IMR-90 (cell line): ENCODE data around the gene YIPF3. TPM values are rescaled to one million over a fixed set of nuclear protein-coding genes. Genes with fewer than 3 reads are reported as not detected.
A peak's percentile ranks its signal among the peaks of the same experiment; 100 is the strongest.

Experiments
- ATAC-seq: fragments of 200-7000 bp; cut with Tn5 transposase; 2 replicates; pipeline ENCODE4 v1.9.1; 2020; ENCODE audit warnings: low read depth, mild to moderate bottlenecking, moderate library complexity
- BruUV-seq: library from RNA; stranded (reverse); fragments of 400-500 nt; replicated peaks from 2 replicates; lab custom pipeline; 2021; lab: Mats Ljungman, UMichigan
- CTCF ChIA-PET: fragments of 300-600 bp; formaldehyde crosslinking; extraction: SDS; loops from one replicate; lab custom pipeline; 2021; ENCODE audit warnings: antibody characterized with exemption; lab: Yijun Ruan, JAX
- POLR2A ChIA-PET: fragments of 300-600 bp; sonication (Branson Sonifier 250); formaldehyde crosslinking; loops from one replicate; lab custom pipeline; 2022; ENCODE audit warnings: antibody characterized with exemption; ENCODE audit not compliant: unreplicated experiment; lab: Charles Lee
- DNase-seq: peaks from one replicate; pipeline ENCODE4 v3.0.0; 2013
- H2AFZ ChIP-seq: replicated peaks from 2 replicates; pipeline ENCODE3; 2013; ENCODE audit warnings: low read length, mild to moderate bottlenecking; ENCODE audit not compliant: poor library complexity
- H2AK5ac ChIP-seq: 2 replicates; pipeline ENCODE4 v1.6.1; 2013; ENCODE audit warnings: low read depth, low read length, inconsistent platforms
- H2AK9ac ChIP-seq: replicated peaks from 2 replicates; pipeline ENCODE3; 2013; ENCODE audit warnings: mild to moderate bottlenecking, low read depth, low read length, moderate library complexity; ENCODE audit not compliant: poor library complexity
- H2BK120ac ChIP-seq: 2 replicates; pipeline ENCODE4 v1.6.1; 2013; ENCODE audit warnings: low read depth, low read length, inconsistent platforms
- H2BK15ac ChIP-seq: 3 replicates; pipeline ENCODE4 v1.6.1; 2013; ENCODE audit warnings: low read depth, low read length, inconsistent platforms
- H2BK20ac ChIP-seq: 2 replicates; pipeline ENCODE4 v1.6.1; 2013; ENCODE audit warnings: low read depth, mild to moderate bottlenecking, inconsistent platforms, low read length, moderate library complexity
- H2BK5ac ChIP-seq: 2 replicates; pipeline ENCODE4 v1.6.1; 2013; ENCODE audit warnings: mild to moderate bottlenecking, low read depth, low read length, inconsistent platforms; ENCODE audit not compliant: poor library complexity, severe bottlenecking
- H3K14ac ChIP-seq: replicated peaks from 2 replicates; pipeline ENCODE4 v1.6.1; 2013; ENCODE audit warnings: low read depth, low read length, inconsistent platforms
- H3K18ac ChIP-seq: 2 replicates; pipeline ENCODE4 v1.6.1; 2013; ENCODE audit warnings: low read depth, low read length, control low read depth
- H3K23ac ChIP-seq: 2 replicates; pipeline ENCODE4 v1.6.1; 2013; ENCODE audit warnings: low read depth, low read length, inconsistent platforms
- H3K27ac ChIP-seq: 2 replicates; pipeline ENCODE4 v1.5.1; 2013; ENCODE audit warnings: mild to moderate bottlenecking, control low read depth, low read length; ENCODE audit not compliant: insufficient read depth
- H3K27me3 ChIP-seq: 2 replicates; pipeline ENCODE4 v1.6.1; 2013; ENCODE audit warnings: low read length; ENCODE audit not compliant: control insufficient read depth, insufficient read depth
- H3K36me3 ChIP-seq: 2 replicates; pipeline ENCODE4 v1.6.1; 2013; ENCODE audit warnings: low read length, mixed read lengths; ENCODE audit not compliant: control insufficient read depth, insufficient read depth
- H3K4ac ChIP-seq: 2 replicates; pipeline ENCODE4 v1.6.1; 2013; ENCODE audit warnings: low read depth, low read length, inconsistent platforms
- H3K4me1 ChIP-seq: 2 replicates; pipeline ENCODE4 v1.6.1; 2013; ENCODE audit warnings: low read length, mixed read lengths; ENCODE audit not compliant: control insufficient read depth, insufficient read depth
- H3K4me2 ChIP-seq: 2 replicates; pipeline ENCODE4 v1.6.1; 2013; ENCODE audit warnings: low read depth, mild to moderate bottlenecking, control low read depth, low read length, moderate library complexity
- H3K4me3 ChIP-seq: 2 replicates; pipeline ENCODE4 v1.5.1; 2013; ENCODE audit warnings: low read depth, mild to moderate bottlenecking, control low read depth, low read length, moderate library complexity; ENCODE audit not compliant: insufficient read depth
- H3K56ac ChIP-seq: 2 replicates; pipeline ENCODE4 v1.6.1; 2013; ENCODE audit warnings: low read length, inconsistent platforms; ENCODE audit not compliant: insufficient read depth; ENCODE audit errors: extremely low read depth
- H3K79me1 ChIP-seq, 2 experiments: 2 replicates each; pipeline ENCODE4 v1.6.1; 2013; ENCODE audit warnings: low read length in 2 of 2, inconsistent platforms in 1 of 2, low read depth in 1 of 2
- H3K9ac ChIP-seq: 2 replicates; pipeline ENCODE4 v1.6.1; 2013; ENCODE audit warnings: low read depth, low read length, control low read depth
- H3K9me1 ChIP-seq: 2 replicates; pipeline ENCODE4 v1.6.1; 2013; ENCODE audit warnings: low read length, inconsistent platforms; ENCODE audit not compliant: insufficient read depth
- H3K9me3 ChIP-seq: 2 replicates; pipeline ENCODE4 v1.6.1; 2013; ENCODE audit warnings: low read length; ENCODE audit not compliant: control insufficient read depth, insufficient read depth
- H4K20me1 ChIP-seq: 2 replicates; pipeline ENCODE4 v1.6.1; 2013; ENCODE audit warnings: low read length, inconsistent platforms; ENCODE audit not compliant: insufficient read depth
- H4K5ac ChIP-seq: 2 replicates; pipeline ENCODE4 v1.6.1; 2013; ENCODE audit warnings: mild to moderate bottlenecking, low read depth, low read length, control low read depth
- H4K8ac ChIP-seq, 2 experiments: 2 replicates each; pipeline ENCODE4 v1.6.1; 2013; ENCODE audit warnings: low read depth in 2 of 2, low read length in 2 of 2, control low read depth in 1 of 2, inconsistent platforms in 1 of 2
- H4K91ac ChIP-seq: 2 replicates; pipeline ENCODE4 v1.6.1; 2013; ENCODE audit warnings: low read depth, low read length, inconsistent platforms; ENCODE audit not compliant: insufficient read depth
- BHLHE40 ChIP-seq: fragments of 150-350 bp; IDR thresholded peaks from 2 replicates; pipeline ENCODE4 v1.6.1; 2016; ENCODE audit warnings: mild to moderate bottlenecking, low read depth, low read length
- MAZ ChIP-seq: IDR thresholded peaks from 2 replicates; pipeline ENCODE4 v1.6.1; 2012; ENCODE audit warnings: low read depth, mild to moderate bottlenecking, low read length, improper control_type of control experiment, moderate library complexity, borderline replicate concordance
- NFE2L2 ChIP-seq: fragments of 150-350 bp; IDR thresholded peaks from 2 replicates; pipeline ENCODE4 v1.6.1; 2016; ENCODE audit warnings: low read depth, mild to moderate bottlenecking, low read length
- POLR2A ChIP-seq: IDR thresholded peaks from 2 replicates; pipeline ENCODE4 v1.6.1; 2012; ENCODE audit warnings: mild to moderate bottlenecking, low read depth, low read length
- RCOR1 ChIP-seq: IDR thresholded peaks from 2 replicates; pipeline ENCODE4 v1.6.1; 2012; ENCODE audit warnings: mild to moderate bottlenecking, low read length, improper control_type of control experiment; ENCODE audit not compliant: insufficient replicate concordance
- USF2 ChIP-seq: fragments of 150-350 bp; IDR thresholded peaks from 2 replicates; pipeline ENCODE4 v1.6.1; 2017; ENCODE audit warnings: mild to moderate bottlenecking, antibody characterized with exemption, low read length, low read depth
- WGBS, 2 experiments: methylation state at CpG; one replicate each; pipeline versions ENCODE4 v1.1.5 to v1.1.7; 2013; ENCODE audit warnings: missing lambda C conversion rate in 2 of 2; ENCODE audit not compliant: insufficient read length in 1 of 2; ENCODE audit errors: extremely low coverage in 2 of 2; 5-methylcytosine and 5-hydroxymethylcytosine counted together
- dilution Hi-C: fragments of 300-500 bp; cut with HindIII; formaldehyde crosslinking; loops from one replicate; pipeline ENCODE4 v1.14.3; 2018; ENCODE audit warnings: low sequenced_read_pairs; ENCODE audit not compliant: unreplicated experiment
- in situ Hi-C: fragments of 300-500 bp; cut with MboI; formaldehyde crosslinking; loops from 3 replicates; pipeline ENCODE4 v1.14.3; 2019; ENCODE audit warnings: low sequenced_read_pairs, inconsistent platforms, mixed read lengths
- intact Hi-C: fragments of 100-400 bp; cut with micrococcal nuclease; formaldehyde crosslinking; loops from 2 replicates; pipeline ENCODE4 v1.10.0; 2022
- polyA plus RNA-seq, 3 experiments: library from polyadenylated mRNA; depleted of rRNA; stranded (reverse); fragments of >200 nt; gene quantifications; 2 replicates each; pipeline ENCODE4 v1.2.3, GENCODE V29; 2012; ENCODE audit warnings: low replicate concordance in 1 of 3
- total RNA-seq: library from RNA; depleted of rRNA; stranded (reverse); fragments of >200 nt; gene quantifications from 2 replicates; pipeline ENCODE4 v1.2.3, GENCODE V29; 2012

YIPF3 gene
- total and polyA plus RNA-seq, 2 of the 4 experiments (the other 2 are of a cell fraction) = 114 to 193 TPM

DNA sequence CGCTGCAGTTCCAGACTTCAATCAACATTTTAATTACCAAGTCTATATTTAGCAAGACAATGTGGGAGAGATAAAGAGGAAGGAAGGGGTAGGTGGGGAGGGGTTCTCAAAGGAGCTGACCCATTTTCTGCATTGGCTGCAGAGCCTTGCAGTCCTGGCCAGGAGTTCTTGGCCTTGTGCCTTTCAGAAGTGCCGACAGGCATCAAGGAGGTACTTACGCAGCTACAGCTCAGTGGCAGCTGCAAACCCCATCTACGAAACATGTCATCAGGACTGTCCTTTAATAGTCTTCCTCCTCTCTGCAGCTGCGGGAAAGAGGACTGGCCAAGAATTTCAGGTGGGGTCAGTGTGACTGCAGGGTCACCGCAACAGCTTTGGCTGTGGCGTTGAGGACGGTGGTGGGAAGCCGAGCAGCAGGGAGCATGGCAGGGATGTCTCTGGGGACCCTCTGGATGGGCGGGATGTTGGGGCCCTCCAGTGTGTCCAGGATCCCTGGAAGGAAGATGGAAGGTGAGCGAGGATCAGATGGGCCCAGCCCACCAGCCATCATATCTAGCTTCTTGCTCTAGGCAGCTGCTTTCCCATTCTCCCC is 4.8 kb downstream of the YIPF3 start:
- H3K56ac ChIP-seq = no peak overlapping the region
- peaks cover 10% of the 10 kb centered on the region for H3K4me1 ChIP-seq
- no peak overlapping the region for H2BK20ac ChIP-seq
- BruUV-seq = TSS peak; percentile 78
- no peak overlapping the region for H3K23ac ChIP-seq
- H3K9me3 ChIP-seq = no peaks in the 10 kb centered on the region
- dilution Hi-C loops (no loop called here), intact Hi-C loops (no loop called here), in situ Hi-C loops (no loop called here)
- no peak overlapping the region for H3K4me2 ChIP-seq
- H3K36me3 ChIP-seq = peaks cover 38% of the 10 kb centered on the region
- no peak overlapping the region for H2AK5ac ChIP-seq
- H2BK5ac ChIP-seq = no peak overlapping the region
- whole genome bisulfite sequencing, 2 experiments = 93% methylated on average over 4 of the region's 11 CpGs; no CpG with 5 or more reads in 1 of the 2 experiments
- DNase-seq = no peak
- no peak overlapping the region for H4K91ac ChIP-seq
- H3K27me3 ChIP-seq = no peaks in the 10 kb centered on the region
- no peak overlapping the region for H2AK9ac ChIP-seq
- no peak overlapping the region for H3K4me3 ChIP-seq
- no peak overlapping the region for H3K14ac ChIP-seq
- no peak for TF ChIP-seq BHLHE40
- no peak for TF ChIP-seq NFE2L2
- TF ChIP-seq MAZ = no peak
- TF ChIP-seq USF2 = no peak
- no peak for TF ChIP-seq RCOR1
- no peak for TF ChIP-seq POLR2A
- peaks cover 8% of the 10 kb centered on the region; the same call in 1 of the 2 replicates for H4K20me1 ChIP-seq
- H3K9ac ChIP-seq = no peak overlapping the region
- H2BK15ac ChIP-seq = no peak overlapping the region
- peaks cover 12% of the 10 kb centered on the region; the same call in 1 of the 2 replicates for H3K9me1 ChIP-seq
- H2AFZ ChIP-seq = no peak overlapping the region
- ATAC-seq = no peak
- no peak overlapping the region for H4K5ac ChIP-seq
- no peak overlapping the region for H4K8ac ChIP-seq
- ChIA-PET POLR2A (no interaction called here), CTCF (no interaction called here)
- no peak overlapping the region for H2BK120ac ChIP-seq
- no peak overlapping the region for H3K4ac ChIP-seq
- no peak overlapping the region for H3K18ac ChIP-seq
- no peak overlapping the region for H3K27ac ChIP-seq
- peaks cover 14 to 25% of the 10 kb centered on the region in 2 experiments for H3K79me1 ChIP-seq
